B cell (primary cell): ENCODE results near the gene PPWD1. TPM values are rescaled to one million over a fixed set of nuclear protein-coding genes. Genes with fewer than 3 reads are reported as not detected.

ENCODE experiments used
- ATAC-seq: fragments of 200-7000 bp; cut with Tn5 transposase; one replicate; pipeline ENCODE4 v1.10.0; 2021; ENCODE audit warnings: low read depth, mild to moderate bottlenecking, moderate number of reproducible peaks, moderate library complexity
- CTCF ChIA-PET: fragments of 350-600 bp; sonication (Branson Sonifier 250); formaldehyde crosslinking; loops from one replicate; lab custom pipeline; 2021; ENCODE audit warnings: antibody characterized with exemption, inconsistent platforms; lab: Charles Lee
- POLR2A ChIA-PET: fragments of 350-600 bp; sonication (Branson Sonifier 250); formaldehyde crosslinking; loops from one replicate; lab custom pipeline; 2021; ENCODE audit warnings: antibody characterized with exemption; lab: Charles Lee
- DNase-seq: peaks from one replicate; pipeline ENCODE4 v3.0.0; 2013
- H2AFZ ChIP-seq: 2 replicates; pipeline ENCODE4 v1.6.1; 2012; ENCODE audit warnings: mild to moderate bottlenecking, low read depth, low read length; ENCODE audit not compliant: insufficient read depth, poor library complexity, severe bottlenecking
- H3K27ac ChIP-seq, 2 donors: 1 replicate in 1 of 2; 2 replicates in 1 of 2; pipeline ENCODE4 v1.5.1; 2012 to 2013; ENCODE audit warnings: low read length in 2 of 2, mild to moderate bottlenecking in 2 of 2, moderate library complexity in 1 of 2
- H3K27me3 ChIP-seq, 4 experiments: fragments of 200-600 bp in 1 of 4; sonication (generic) in 1 of 4; replicated peaks in 1 of 4; 1 replicate in 2 of 4; 2 replicates in 2 of 4; pipeline versions ENCODE4 v1.6.1 to v1.7.0; 2013 to 2016; ENCODE audit warnings: low read length in 3 of 4, mild to moderate bottlenecking in 2 of 4, mixed read lengths in 1 of 4, moderate library complexity in 1 of 4; ENCODE audit not compliant: insufficient read depth in 4 of 4, control insufficient read depth in 3 of 4; ENCODE audit errors: control extremely low read depth in 1 of 4
- H3K36me3 ChIP-seq, 2 experiments: replicated peaks in 1 of 2; 1 replicate in 1 of 2; 2 replicates in 1 of 2; pipeline versions ENCODE4 v1.6.1 to v1.7.1; 2013; ENCODE audit warnings: low read length in 1 of 2; ENCODE audit not compliant: insufficient read depth in 2 of 2, control insufficient read depth in 1 of 2; ENCODE audit errors: control extremely low read depth in 1 of 2, extremely low read depth in 1 of 2
- H3K4me1 ChIP-seq, 2 donors: fragments of 200-600 bp in 1 of 2; sonication (generic) in 1 of 2; 1 replicate in 1 of 2; 2 replicates in 1 of 2; pipeline versions ENCODE4 v1.5.1 to v1.6.1; 2013 to 2017; ENCODE audit warnings: low read length in 2 of 2; ENCODE audit not compliant: control insufficient read depth in 2 of 2, insufficient read depth in 2 of 2
- H3K4me2 ChIP-seq: replicated peaks from 2 replicates; pipeline ENCODE3; 2012; ENCODE audit warnings: mild to moderate bottlenecking, low read depth, low read length; ENCODE audit not compliant: poor library complexity, severe bottlenecking
- H3K4me3 ChIP-seq, 5 experiments: fragments of 200-600 bp in 1 of 5; sonication (generic) in 1 of 5; 1 replicate in 3 of 5; 2 replicates in 2 of 5; pipeline versions ENCODE4 v1.5.1 to v1.7.0; 2011 to 2016; ENCODE audit warnings: low read length in 4 of 5, mild to moderate bottlenecking in 4 of 5, low read depth in 2 of 5, control low read depth in 1 of 5, moderate library complexity in 1 of 5; ENCODE audit not compliant: insufficient read depth in 1 of 5; ENCODE audit errors: control extremely low read depth in 1 of 5, extremely low read depth in 1 of 5
- H3K79me2 ChIP-seq: fragments of 200-600 bp; sonication (generic); one replicate; pipeline ENCODE4 v1.6.0; 2016; ENCODE audit warnings: low read length; ENCODE audit not compliant: control insufficient read depth, insufficient read depth
- H3K9ac ChIP-seq: fragments of 200-600 bp; sonication (generic); 2 replicates; pipeline ENCODE4 v1.6.1; 2017; ENCODE audit warnings: mild to moderate bottlenecking, low read length, moderate library complexity
- H3K9me3 ChIP-seq, 3 donors: one replicate each; pipeline versions ENCODE4 v1.6.1 to v1.7.1; 2013; ENCODE audit warnings: low read length in 2 of 3; ENCODE audit not compliant: control insufficient read depth in 2 of 3, insufficient read depth in 1 of 3; ENCODE audit errors: control extremely low read depth in 1 of 3
- H4K20me1 ChIP-seq: 2 replicates; pipeline ENCODE4 v1.6.0; 2012; ENCODE audit warnings: mild to moderate bottlenecking, low read length; ENCODE audit not compliant: insufficient read depth, control insufficient read depth, poor library complexity, severe bottlenecking
- H3K27ac Mint-ChIP-seq: one replicate; pipeline ENCODE4 v1.8.0; 2021; ENCODE audit warnings: mixed read lengths
- H3K27me3 Mint-ChIP-seq: one replicate; pipeline ENCODE4 v1.8.0; 2021; ENCODE audit warnings: mixed read lengths
- H3K4me1 Mint-ChIP-seq: one replicate; pipeline ENCODE4 v1.8.0; 2021; ENCODE audit warnings: mixed read lengths
- H3K4me3 Mint-ChIP-seq: one replicate; pipeline ENCODE4 v1.8.0; 2021; ENCODE audit warnings: mixed read lengths
- H3K9me3 Mint-ChIP-seq: one replicate; pipeline ENCODE4 v1.8.0; 2022; ENCODE audit warnings: mixed read lengths; ENCODE audit not compliant: insufficient read depth
- CTCF ChIP-seq: fragments of 200-600 bp; IDR thresholded peaks from one replicate; pipeline ENCODE4 v1.8.0; 2022; ENCODE audit warnings: antibody characterized with exemption, mild to moderate bottlenecking
- EZH2 ChIP-seq: IDR thresholded peaks from 2 replicates; pipeline ENCODE4 v1.6.1; 2012; ENCODE audit warnings: borderline replicate concordance, low read depth, mild to moderate bottlenecking, moderate library complexity, low read length; ENCODE audit not compliant: insufficient read depth, poor library complexity, severe bottlenecking
- WGBS: methylation state at CpG from one replicate; pipeline ENCODE4 v1.1.5; 2013; ENCODE audit warnings: missing lambda C conversion rate; ENCODE audit not compliant: insufficient coverage; 5-methylcytosine and 5-hydroxymethylcytosine counted together
- intact Hi-C: fragments of 100-400 bp; cut with micrococcal nuclease; formaldehyde crosslinking; loops from one replicate; pipeline ENCODE4 v1.10.0; 2022
- polyA plus RNA-seq: library from polyadenylated mRNA; depleted of rRNA; stranded (reverse); fragments of >200 nt; gene quantifications from 2 replicates; pipeline ENCODE4 v1.2.3, GENCODE V29; 2012
- small RNA-seq: library from RNA; depleted of rRNA; stranded (forward); fragments of <200 nt; gene quantifications from one replicate; pipeline ENCODE3, GENCODE V24; 2012; ENCODE audit warnings: low replicate concordance, low read depth; ENCODE audit not compliant: insufficient read length
- total RNA-seq, 2 donors: library from RNA; stranded (reverse); fragments of 120-200 nt in 1 of 2; gene quantifications; 1 replicate in 1 of 2; 2 replicates in 1 of 2; pipeline versions ENCODE4 v1.2.3 to v1.2.4, GENCODE V29; 2013 to 2022

Gene PPWD1
- total and polyA plus RNA-seq, 2 donors (not counting 1 experiment from before 2014, with no cell fraction given) = 17.7 to 91.0 TPM

GRCh38 chr5:65625743-65626142 is 62.6 kb downstream of the PPWD1 start:
- Histone ChIP-seq H2AFZ (peak overlapping the region; percentile 96), H4K20me1 (no peaks in the 10 kb centered on the region), H3K36me3 (peaks cover 7 to 10% of the 10 kb centered on the region in 2 experiments), H3K27ac (peak overlapping the region; percentile 73 to 84), H3K4me1 (peaks cover 16 to 21% of the 10 kb centered on the region in 2 donors), H3K79me2 (peaks cover 78% of the 10 kb centered on the region), H3K4me2 (peak overlapping the region; percentile 78), H3K9me3 (no peaks in the 10 kb centered on the region), H3K4me3 (peak overlapping the region in 3 of 5 experiments; percentile 88 to 99 (median 88)), H3K9ac (peak overlapping the region; percentile 92), H3K27me3 (no peaks in the 10 kb centered on the region)
- no peaks in the 10 kb centered on the region for H3K27me3 Mint-ChIP-seq
- WGBS = no CpG with 5 or more reads among the region's 6 CpGs
- ATAC-seq (no peak), DNase-seq (no peak)
- peaks cover 41% of the 10 kb centered on the region for H3K4me1 Mint-ChIP-seq
- H3K9me3 Mint-ChIP-seq = no peaks in the 10 kb centered on the region
- TF ChIP-seq EZH2 = no peak
- no peak for TF ChIP-seq CTCF
- H3K27ac Mint-ChIP-seq = peak overlapping the region; percentile 60
- H3K4me3 Mint-ChIP-seq = peak overlapping the region; percentile 69
- ChIA-PET CTCF (no interaction called here), POLR2A (no interaction called here)
- intact Hi-C loops = no loop called here

DNA sequence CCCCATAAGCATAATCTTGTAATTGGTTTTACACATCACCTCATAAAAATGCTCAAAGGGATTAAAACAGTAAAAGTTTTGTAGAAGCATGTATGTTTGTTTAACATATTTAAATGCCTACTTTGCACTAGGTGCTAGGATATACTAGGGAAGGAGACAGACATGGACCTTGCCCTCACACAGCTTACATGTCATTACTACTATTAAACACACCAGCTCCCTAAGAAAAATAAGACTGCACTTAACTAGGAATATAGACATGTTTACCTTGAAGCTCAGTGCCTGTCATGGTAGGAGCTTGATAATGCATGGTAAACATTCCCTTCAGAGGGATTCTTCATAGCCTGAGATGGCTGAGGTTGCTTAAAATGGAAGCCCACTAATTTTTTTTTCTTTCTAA is 67.9 kb downstream of the PPWD1 start:
- TF ChIP-seq CTCF (no peak), EZH2 (no peak)
- Histone ChIP-seq H3K27me3 (no peaks in the 10 kb centered on the region), H3K9me3 (no peaks in the 10 kb centered on the region), H3K4me3 (no peak overlapping the region), H2AFZ (no peak overlapping the region), H3K4me2 (no peak overlapping the region), H3K36me3 (peaks cover 7 to 14% of the 10 kb centered on the region in 2 experiments), H3K79me2 (peaks cover 72% of the 10 kb centered on the region), H3K9ac (no peak overlapping the region), H3K4me1 (peaks cover under 1 to 3% of the 10 kb centered on the region in 2 donors), H3K27ac (no peak overlapping the region), H4K20me1 (no peaks in the 10 kb centered on the region)
- intact Hi-C loops = no loop called here
- Mint-ChIP-seq H3K9me3 (no peaks in the 10 kb centered on the region), H3K27ac (no peak overlapping the region), H3K4me1 (peaks cover 9% of the 10 kb centered on the region), H3K27me3 (no peaks in the 10 kb centered on the region), H3K4me3 (no peak overlapping the region)
- CTCF ChIA-PET = no interaction called here
- POLR2A ChIA-PET = no interaction called here
- no peak for DNase-seq
- ATAC-seq = no peak

Small RNA genes lying within 50 kb of the gene (small RNA-seq; reads per million reads assigned to genes)
- gene RNU6-540P = not detected

Other genes starting within 250 kb of the PPWD1 start
- 11.9 and 12.3 TPM in 2 replicates for gene ADAMTS6, start 81.4 kb upstream of the PPWD1 start, total RNA-seq
- gene ADAMTS6, start 81.4 kb upstream of the PPWD1 start, polyA plus RNA-seq = 3.6 and 4.1 TPM in 2 replicates
- 18.4 and 21.0 TPM in 2 replicates for gene CENPK, start 128 bp upstream of the PPWD1 start, total RNA-seq
- gene CENPK, start 128 bp upstream of the PPWD1 start, polyA plus RNA-seq = 2.6 and 6.4 TPM in 2 replicates
- gene TRIM23, start 61.0 kb downstream of the PPWD1 start, total RNA-seq = 21.0 and 26.1 TPM in 2 replicates
- 3.1 and 5.8 TPM in 2 replicates for gene TRIM23, start 61.0 kb downstream of the PPWD1 start, polyA plus RNA-seq
- 6.3 and 6.7 TPM in 2 replicates for gene SHLD3, start 61.7 kb downstream of the PPWD1 start, total RNA-seq
- 3.7 and 4.7 TPM in 2 replicates for gene SHLD3, start 61.7 kb downstream of the PPWD1 start, polyA plus RNA-seq
- gene TRAPPC13, start 61.7 kb downstream of the PPWD1 start, total RNA-seq = 18.8 and 24.4 TPM in 2 replicates
- gene TRAPPC13, start 61.7 kb downstream of the PPWD1 start, polyA plus RNA-seq = 10.6 and 14.0 TPM in 2 replicates
- gene SGTB, start 158.8 kb downstream of the PPWD1 start, total RNA-seq = 5.5 and 7.3 TPM in 2 replicates
- gene SGTB, start 158.8 kb downstream of the PPWD1 start, polyA plus RNA-seq = 1.8 and 2.7 TPM in 2 replicates
- 6.8 and 8.4 TPM in 2 replicates for gene NLN, start 158.9 kb downstream of the PPWD1 start, total RNA-seq
- 1.1 and 1.7 TPM in 2 replicates for gene NLN, start 158.9 kb downstream of the PPWD1 start, polyA plus RNA-seq